Activated T-helper 17 cell treated with anti-CD3 and anti-CD28 coated beads, Interleukin-2, amount 50 U/mL, for 72 hours (primary cell): ENCODE measurements around the gene ASXL3. TPM values are rescaled to one million over a fixed set of nuclear protein-coding genes. Genes with fewer than 3 reads are reported as not detected.

Experiments used
- ATAC-seq: fragments of 150-1000 bp; cut with Tn5 transposase; replicated peaks from 2 replicates; pipeline ENCODE4 v1.10.0; 2021; ENCODE audit warnings: mild to moderate bottlenecking, moderate library complexity
- H3K27ac Mint-ChIP-seq: one replicate; pipeline ENCODE4 v1.8.0; 2022; ENCODE audit warnings: mixed read lengths
- H3K27me3 Mint-ChIP-seq: one replicate; pipeline ENCODE4 v1.8.0; 2022; ENCODE audit warnings: mixed read lengths
- H3K36me3 Mint-ChIP-seq: one replicate; pipeline ENCODE4 v1.8.0; 2022; ENCODE audit warnings: low read depth, mild to moderate bottlenecking, mixed read lengths
- H3K4me1 Mint-ChIP-seq: one replicate; pipeline ENCODE4 v1.8.0; 2022; ENCODE audit warnings: mixed read lengths
- H3K4me3 Mint-ChIP-seq: one replicate; pipeline ENCODE4 v1.8.0; 2022; ENCODE audit warnings: mild to moderate bottlenecking, mixed read lengths
- H3K9me3 Mint-ChIP-seq: one replicate; pipeline ENCODE4 v1.8.0; 2022; ENCODE audit warnings: mixed read lengths
- total RNA-seq, 2 donors: library from RNA; stranded (reverse); gene quantifications; one replicate each; pipeline ENCODE4 v1.2.3, GENCODE V29; 2022

The ASXL3 gene
- total RNA-seq, 2 donors from 2014 or later, result not detected

- H3K27ac Mint-ChIP-seq, result no peak overlapping the region
- H3K36me3 Mint-ChIP-seq, result no peaks in the 10 kb centered on the region
- H3K4me3 Mint-ChIP-seq, result no peak overlapping the region
- ATAC-seq, result no peak
- no peaks in the 10 kb centered on the region for H3K9me3 Mint-ChIP-seq
- no peaks in the 10 kb centered on the region for H3K4me1 Mint-ChIP-seq
- H3K27me3 Mint-ChIP-seq, result no peaks in the 10 kb centered on the region
Measured at GRCh38 chr18:33660696-33661310, 82.8 kb downstream of the ASXL3 start.

GRCh38 chr18:33664241-33664874 lies 86.3 kb downstream of the ASXL3 start:
- Mint-ChIP-seq H3K36me3 (no peaks in the 10 kb centered on the region), H3K27me3 (no peaks in the 10 kb centered on the region), H3K4me3 (no peak overlapping the region), H3K27ac (no peak overlapping the region), H3K9me3 (peaks cover 4% of the 10 kb centered on the region), H3K4me1 (no peaks in the 10 kb centered on the region)
- ATAC-seq, result no peak

DNA sequence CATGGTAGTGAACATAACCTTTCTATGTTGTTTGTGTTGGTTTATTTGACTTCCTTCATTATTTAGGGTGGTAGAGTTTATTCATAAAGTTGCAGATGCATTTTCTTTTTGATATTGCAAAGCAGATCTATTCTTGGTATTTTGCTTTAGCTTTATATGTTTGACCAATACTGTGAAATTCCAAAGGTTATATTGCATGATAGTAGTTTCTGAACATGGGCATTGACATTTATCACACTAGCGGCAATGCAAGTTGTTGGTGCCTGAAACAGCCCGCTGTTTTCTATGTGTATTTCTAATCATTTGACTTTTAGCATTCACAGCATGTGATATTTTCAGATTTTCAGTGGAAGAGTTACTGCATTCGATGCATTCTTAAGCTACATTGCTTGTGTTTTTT lies 87.2 kb downstream of the ASXL3 start:
- Mint-ChIP-seq H3K9me3 (peaks cover 4% of the 10 kb centered on the region), H3K27ac (no peak overlapping the region), H3K27me3 (no peaks in the 10 kb centered on the region), H3K36me3 (no peaks in the 10 kb centered on the region), H3K4me3 (no peak overlapping the region), H3K4me1 (no peaks in the 10 kb centered on the region)
- ATAC-seq, result no peak

- H3K4me1 Mint-ChIP-seq, result no peaks in the 10 kb centered on the region
- ATAC-seq, result no peak
- H3K9me3 Mint-ChIP-seq, result peaks cover 4% of the 10 kb centered on the region
- no peak overlapping the region for H3K4me3 Mint-ChIP-seq
- H3K36me3 Mint-ChIP-seq, result no peaks in the 10 kb centered on the region
- H3K27me3 Mint-ChIP-seq, result no peaks in the 10 kb centered on the region
- H3K27ac Mint-ChIP-seq, result no peak overlapping the region
Measured at GRCh38 chr18:33665641-33666040, 87.6 kb downstream of the ASXL3 start.

- no peak for ATAC-seq
- Mint-ChIP-seq H3K36me3 (no peaks in the 10 kb centered on the region), H3K27me3 (no peaks in the 10 kb centered on the region), H3K4me3 (no peak overlapping the region), H3K4me1 (no peaks in the 10 kb centered on the region), H3K27ac (no peak overlapping the region), H3K9me3 (peaks cover 4% of the 10 kb centered on the region)
Measured at GRCh38 chr18:33666915-33667314, 88.9 kb downstream of the ASXL3 start.

- no peaks in the 10 kb centered on the region for H3K27me3 Mint-ChIP-seq
- ATAC-seq, result no peak
- H3K27ac Mint-ChIP-seq, result no peak overlapping the region
- no peaks in the 10 kb centered on the region for H3K36me3 Mint-ChIP-seq
- H3K9me3 Mint-ChIP-seq, result peaks cover 10% of the 10 kb centered on the region
- H3K4me3 Mint-ChIP-seq, result no peak overlapping the region
- H3K4me1 Mint-ChIP-seq, result no peaks in the 10 kb centered on the region
Measured at GRCh38 chr18:33669589-33669988, 91.6 kb downstream of the ASXL3 start.

GRCh38 chr18:33670029-33670428 lies 92.0 kb downstream of the ASXL3 start:
- H3K4me3 Mint-ChIP-seq, result no peak overlapping the region
- no peaks in the 10 kb centered on the region for H3K4me1 Mint-ChIP-seq

GRCh38 chr18:33673689-33674088 lies 95.7 kb downstream of the ASXL3 start:
- H3K27ac Mint-ChIP-seq, result no peak overlapping the region
- no peaks in the 10 kb centered on the region for H3K27me3 Mint-ChIP-seq
- no peak for ATAC-seq
- H3K4me1 Mint-ChIP-seq, result no peaks in the 10 kb centered on the region
- no peaks in the 10 kb centered on the region for H3K36me3 Mint-ChIP-seq
- H3K9me3 Mint-ChIP-seq, result peaks cover 6% of the 10 kb centered on the region
- H3K4me3 Mint-ChIP-seq, result no peak overlapping the region

More at GRCh38 chr18:33670029-33670428, 92.0 kb downstream of the ASXL3 start:
- H3K36me3 Mint-ChIP-seq, result no peaks in the 10 kb centered on the region
- H3K27me3 Mint-ChIP-seq, result no peaks in the 10 kb centered on the region
- no peak overlapping the region for H3K27ac Mint-ChIP-seq
- peaks cover 10% of the 10 kb centered on the region for H3K9me3 Mint-ChIP-seq
- no peak for ATAC-seq

DNA sequence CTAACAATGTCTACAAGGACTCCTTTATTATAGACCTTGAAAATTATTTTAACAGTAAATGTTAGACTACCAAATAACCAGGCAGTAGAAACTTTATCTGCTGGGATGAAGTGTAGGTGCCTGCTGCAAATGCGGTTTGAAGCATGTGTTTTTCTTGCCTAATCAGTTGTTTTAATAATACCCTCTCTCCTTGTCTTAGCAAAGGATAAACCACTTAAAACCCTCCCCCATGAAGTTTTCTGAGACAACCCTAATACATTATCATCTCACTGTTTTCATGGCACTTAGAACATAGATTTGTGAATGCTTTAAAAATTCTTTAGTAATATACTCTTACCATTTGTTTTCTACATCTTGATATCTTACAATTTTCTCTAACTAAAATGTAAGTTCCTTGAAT lies 98.6 kb downstream of the ASXL3 start:
- no peak overlapping the region for H3K4me3 Mint-ChIP-seq
- no peaks in the 10 kb centered on the region for H3K27me3 Mint-ChIP-seq
- H3K9me3 Mint-ChIP-seq, result peaks cover 6% of the 10 kb centered on the region
- H3K4me1 Mint-ChIP-seq, result no peaks in the 10 kb centered on the region
- H3K36me3 Mint-ChIP-seq, result no peaks in the 10 kb centered on the region
- H3K27ac Mint-ChIP-seq, result no peak overlapping the region
- ATAC-seq, result no peak

DNA sequence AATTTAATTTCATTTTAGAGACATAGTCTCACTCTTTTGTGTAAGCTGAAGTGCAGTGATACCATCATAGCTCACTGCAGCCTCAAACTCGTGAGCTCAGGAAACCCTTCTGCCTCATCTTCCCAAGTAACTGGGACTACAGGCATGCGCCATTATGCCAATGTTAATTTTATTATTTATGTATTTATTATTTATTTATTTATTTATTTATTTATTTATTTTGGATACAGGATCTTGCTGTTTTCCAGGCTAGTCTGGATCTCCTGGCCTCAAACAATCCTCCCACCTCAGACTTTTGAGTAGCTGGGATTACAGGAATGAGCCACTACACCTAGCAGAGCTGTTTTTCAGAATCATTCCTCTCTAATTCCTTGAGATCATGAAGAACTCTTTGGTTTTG lies 99.9 kb downstream of the ASXL3 start:
- H3K27me3 Mint-ChIP-seq, result no peaks in the 10 kb centered on the region
- no peaks in the 10 kb centered on the region for H3K4me1 Mint-ChIP-seq

DNA sequence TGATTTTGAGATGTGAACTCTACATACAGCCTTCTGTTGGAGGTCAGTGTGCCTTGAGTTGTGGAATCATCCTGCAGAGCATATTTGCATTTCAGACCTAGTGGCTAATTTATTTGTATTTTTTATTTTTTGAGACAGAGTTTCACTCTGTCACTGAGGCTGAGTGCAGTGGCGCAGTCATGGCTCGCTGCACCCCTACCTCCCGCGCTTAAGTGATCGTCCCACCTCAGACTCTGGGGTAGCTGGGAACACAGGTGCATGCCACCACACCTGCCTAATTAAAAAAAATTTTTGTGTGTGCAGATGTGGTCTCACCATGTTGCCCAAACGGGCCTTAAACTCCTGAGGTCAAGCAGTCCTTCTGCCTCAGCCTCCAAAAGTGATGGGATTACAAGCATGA lies 104.4 kb downstream of the ASXL3 start:
- Mint-ChIP-seq H3K27ac (no peak overlapping the region), H3K4me3 (no peak overlapping the region), H3K27me3 (no peaks in the 10 kb centered on the region), H3K9me3 (no peaks in the 10 kb centered on the region), H3K36me3 (no peaks in the 10 kb centered on the region), H3K4me1 (no peaks in the 10 kb centered on the region)
- ATAC-seq, result no peak

More for the DNA sequence above, 99.9 kb downstream of the ASXL3 start:
- Mint-ChIP-seq H3K36me3 (no peaks in the 10 kb centered on the region), H3K27ac (no peak overlapping the region), H3K9me3 (peaks cover 6% of the 10 kb centered on the region), H3K4me3 (no peak overlapping the region)
- ATAC-seq, result no peak

DNA sequence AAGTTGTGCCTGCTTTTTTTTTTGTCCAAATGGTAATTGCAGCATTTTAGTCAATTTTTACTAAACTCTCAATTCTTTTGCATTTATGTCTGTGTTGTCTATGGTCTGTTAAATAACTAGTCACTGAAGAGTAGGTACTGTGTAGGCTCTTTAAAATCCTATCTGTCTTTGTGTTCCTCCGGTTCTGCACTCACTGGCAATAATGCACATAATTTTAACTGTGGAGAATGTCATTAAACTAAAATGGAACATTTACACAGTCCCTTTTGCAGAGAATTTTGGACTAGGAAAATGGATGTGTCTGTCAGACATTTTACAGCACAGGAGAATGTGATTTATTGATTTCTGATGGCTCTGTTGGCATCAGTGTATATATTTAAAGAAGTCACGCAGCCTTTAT lies 116.6 kb downstream of the ASXL3 start:
- ATAC-seq, result no peak
- Mint-ChIP-seq H3K9me3 (peaks cover 21% of the 10 kb centered on the region), H3K4me3 (no peak overlapping the region)

GRCh38 chr18:33696332-33697162 lies 118.5 kb downstream of the ASXL3 start:
- H3K4me1 Mint-ChIP-seq, result no peaks in the 10 kb centered on the region
- H3K27ac Mint-ChIP-seq, result no peak overlapping the region
- peaks cover 8% of the 10 kb centered on the region for H3K9me3 Mint-ChIP-seq
- ATAC-seq, result no peak
- no peak overlapping the region for H3K4me3 Mint-ChIP-seq
- H3K27me3 Mint-ChIP-seq, result no peaks in the 10 kb centered on the region
- no peaks in the 10 kb centered on the region for H3K36me3 Mint-ChIP-seq

More for the DNA sequence above, 116.6 kb downstream of the ASXL3 start:
- Mint-ChIP-seq H3K27ac (no peak overlapping the region), H3K27me3 (no peaks in the 10 kb centered on the region), H3K36me3 (no peaks in the 10 kb centered on the region), H3K4me1 (no peaks in the 10 kb centered on the region)

GRCh38 chr18:33697498-33697897 lies 119.5 kb downstream of the ASXL3 start:
- H3K9me3 Mint-ChIP-seq, result peaks cover 5% of the 10 kb centered on the region
- H3K4me3 Mint-ChIP-seq, result no peak overlapping the region

DNA sequence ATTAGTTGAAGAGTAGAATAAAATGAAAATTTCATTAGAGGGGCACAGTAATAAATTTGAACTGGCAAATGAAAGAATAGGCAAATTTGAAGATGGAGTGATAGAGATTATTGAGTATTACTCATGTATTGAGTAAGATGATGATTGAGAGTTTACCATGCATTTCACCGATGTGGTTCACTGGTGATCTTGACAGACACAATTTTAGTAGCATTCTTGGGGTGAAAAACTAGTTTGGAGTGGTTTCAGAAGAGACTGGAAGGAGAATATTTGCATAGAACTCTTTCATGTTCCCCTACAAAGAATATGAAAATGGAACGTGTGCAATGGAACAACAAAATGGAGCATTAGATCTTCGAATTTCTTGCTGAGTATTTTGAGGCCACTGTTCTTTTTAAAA lies 121.4 kb downstream of the ASXL3 start:
- Mint-ChIP-seq H3K27me3 (no peaks in the 10 kb centered on the region), H3K36me3 (no peaks in the 10 kb centered on the region), H3K4me1 (no peaks in the 10 kb centered on the region), H3K27ac (no peak overlapping the region), H3K4me3 (no peak overlapping the region), H3K9me3 (no peaks in the 10 kb centered on the region)
- ATAC-seq, result no peak

More at GRCh38 chr18:33697498-33697897, 119.5 kb downstream of the ASXL3 start:
- ATAC-seq, result no peak
- no peak overlapping the region for H3K27ac Mint-ChIP-seq
- H3K36me3 Mint-ChIP-seq, result no peaks in the 10 kb centered on the region
- no peaks in the 10 kb centered on the region for H3K4me1 Mint-ChIP-seq
- no peaks in the 10 kb centered on the region for H3K27me3 Mint-ChIP-seq
